Peyer's patch (tissue), 4 donors: Measurements from ENCODE around the gene PSG6.
"Not testable (repeated sequence)": the region's sequence is repeated elsewhere in the genome, so short reads cannot be mapped to it uniquely, and the experiment has no call there.

Experiments
- CTCF ChIP-seq, 6 experiments: fragments of 450-650 bp in 4 of 6; fragments of 200-600 bp in 2 of 6; sonication (generic) in 1 of 6; IDR thresholded peaks; one replicate each; pipeline ENCODE4 v1.5.1; 2017 to 2019; ENCODE audit warnings: antibody characterized with exemption in 6 of 6, mild to moderate bottlenecking in 3 of 6, moderate library complexity in 1 of 6
- POLR2A ChIP-seq, 2 donors: fragments of 450-650 bp; IDR thresholded peaks; one replicate each; pipeline ENCODE4 v1.5.1; 2017; ENCODE audit warnings: antibody characterized with exemption in 2 of 2, mild to moderate bottlenecking in 2 of 2, moderate library complexity in 2 of 2

- not testable (repeated sequence) for TF ChIP-seq CTCF, POLR2A (IDR thresholded peaks at IDR 0.05)
These were observed 14.9 kb upstream of the PSG6 start for GRCh38 chr19:42932485-42933101.
